Retinal pigment epithelial cell (primary cell): Measurements from ENCODE around the gene GPD2.

Experiments
- DNase-seq: peaks from one replicate; pipeline ENCODE4 v3.0.0-alpha.2; 2010; ENCODE audit warnings: low read depth
- H3K4me3 ChIP-seq: 2 replicates; pipeline ENCODE4 v1.5.1; 2011; ENCODE audit warnings: mild to moderate bottlenecking, low read length, control low read depth, moderate library complexity
- CTCF ChIP-seq: conservative IDR thresholded peaks from 2 replicates; pipeline ENCODE4 v1.5.1; 2011; ENCODE audit warnings: low read depth, low read length, control low read depth, inconsistent platforms

The GPD2 gene

GRCh38 chr2:156539086-156539860 lies 103.1 kb downstream of the GPD2 start:
- DNase-seq = no peak
- no peak for TF ChIP-seq CTCF
- H3K4me3 ChIP-seq = no peak overlapping the region

GRCh38 chr2:156540706-156541105 lies 104.5 kb downstream of the GPD2 start:
- TF ChIP-seq CTCF = no peak
- no peak overlapping the region for H3K4me3 ChIP-seq
- DNase-seq = no peak

GRCh38 chr2:156541229-156541628 lies 105.0 kb downstream of the GPD2 start:
- no peak for TF ChIP-seq CTCF
- H3K4me3 ChIP-seq = no peak overlapping the region
- DNase-seq = no peak

GRCh38 chr2:156541706-156542105 lies 105.5 kb downstream of the GPD2 start:
- no peak overlapping the region for H3K4me3 ChIP-seq
- no peak for TF ChIP-seq CTCF
- no peak for DNase-seq

- H3K4me3 ChIP-seq = no peak overlapping the region
- no peak for DNase-seq
- TF ChIP-seq CTCF = no peak
These were observed 112.2 kb downstream of the GPD2 start for GRCh38 chr2:156548413-156548812.

- no peak overlapping the region for H3K4me3 ChIP-seq
- no peak for DNase-seq
- no peak for TF ChIP-seq CTCF
These were observed 117.7 kb downstream of the GPD2 start for GRCh38 chr2:156553714-156554442.

- H3K4me3 ChIP-seq = no peak overlapping the region
- no peak for DNase-seq
- no peak for TF ChIP-seq CTCF
These were observed 125.1 kb downstream of the GPD2 start for GRCh38 chr2:156561326-156561725.
